HG02798 (cell line): Measurements from ENCODE around the gene TUFM.
"Not testable (repeated sequence)": the region's sequence is repeated elsewhere in the genome, so short reads cannot be mapped to it uniquely, and the experiment has no call there.

ENCODE experiments used
- ATAC-seq: cut with Tn5 transposase; IDR thresholded peaks from one replicate; pipeline ENCODE4 v1.9.1; 2021; ENCODE audit warnings: mild to moderate bottlenecking; ENCODE audit not compliant: unreplicated experiment, poor library complexity

Gene TUFM

GRCh38 chr16:28842696-28843095 lies 3.5 kb downstream of the TUFM start:
- ATAC-seq: no peak

- no peak for ATAC-seq
Observed at GRCh38 chr16:28839899-28840298, 6.2 kb downstream of the TUFM start.

DNA sequence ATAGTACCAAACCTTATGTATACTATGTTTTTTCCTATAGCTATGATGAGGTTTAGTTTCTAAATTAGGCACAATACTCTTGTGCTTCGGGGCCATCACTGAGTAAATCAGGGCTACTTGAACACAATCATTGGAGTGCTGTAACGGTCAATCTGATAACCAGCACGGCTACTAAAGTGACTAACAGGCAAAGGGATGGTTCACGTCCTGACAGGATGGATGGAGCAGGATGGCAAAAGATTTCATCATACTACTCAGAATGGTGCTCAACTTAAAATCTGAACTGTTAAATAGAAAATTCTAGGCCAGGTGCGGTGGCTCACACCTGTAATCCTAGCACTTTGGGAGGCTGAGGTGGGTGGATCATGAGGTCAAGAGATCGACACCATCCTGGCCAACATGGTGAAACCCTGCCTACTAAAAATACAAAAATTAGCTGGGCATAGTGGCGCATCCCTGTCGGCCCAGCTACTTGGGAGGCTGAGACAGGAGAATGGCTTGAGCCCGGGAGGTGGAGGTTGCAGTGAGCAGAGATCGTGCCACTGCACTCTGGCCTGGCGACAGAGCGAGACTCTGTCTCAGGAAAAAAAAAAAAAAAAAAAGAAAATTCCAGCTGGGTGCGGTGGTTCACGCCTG lies 7.0 kb downstream of the TUFM start:
- ATAC-seq: no peak

DNA sequence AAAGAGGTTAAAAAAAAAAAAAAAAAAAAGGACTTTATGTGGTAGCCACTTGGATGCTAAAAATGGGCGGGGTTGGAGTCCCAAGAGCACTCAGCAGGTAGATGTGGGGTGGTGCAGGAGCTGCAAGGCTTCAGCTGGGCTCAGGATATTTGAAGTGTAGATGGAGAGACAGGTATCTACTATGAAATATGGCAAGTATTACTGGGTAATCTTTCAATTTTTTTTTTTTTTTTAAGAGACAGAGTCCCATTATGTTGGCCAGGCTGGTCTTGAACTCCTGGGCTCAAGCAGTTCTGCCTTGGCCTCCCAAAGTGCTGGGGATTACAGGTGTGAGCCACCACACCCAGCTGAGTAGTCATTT lies 7.6 kb downstream of the TUFM start:
- no peak for ATAC-seq

DNA sequence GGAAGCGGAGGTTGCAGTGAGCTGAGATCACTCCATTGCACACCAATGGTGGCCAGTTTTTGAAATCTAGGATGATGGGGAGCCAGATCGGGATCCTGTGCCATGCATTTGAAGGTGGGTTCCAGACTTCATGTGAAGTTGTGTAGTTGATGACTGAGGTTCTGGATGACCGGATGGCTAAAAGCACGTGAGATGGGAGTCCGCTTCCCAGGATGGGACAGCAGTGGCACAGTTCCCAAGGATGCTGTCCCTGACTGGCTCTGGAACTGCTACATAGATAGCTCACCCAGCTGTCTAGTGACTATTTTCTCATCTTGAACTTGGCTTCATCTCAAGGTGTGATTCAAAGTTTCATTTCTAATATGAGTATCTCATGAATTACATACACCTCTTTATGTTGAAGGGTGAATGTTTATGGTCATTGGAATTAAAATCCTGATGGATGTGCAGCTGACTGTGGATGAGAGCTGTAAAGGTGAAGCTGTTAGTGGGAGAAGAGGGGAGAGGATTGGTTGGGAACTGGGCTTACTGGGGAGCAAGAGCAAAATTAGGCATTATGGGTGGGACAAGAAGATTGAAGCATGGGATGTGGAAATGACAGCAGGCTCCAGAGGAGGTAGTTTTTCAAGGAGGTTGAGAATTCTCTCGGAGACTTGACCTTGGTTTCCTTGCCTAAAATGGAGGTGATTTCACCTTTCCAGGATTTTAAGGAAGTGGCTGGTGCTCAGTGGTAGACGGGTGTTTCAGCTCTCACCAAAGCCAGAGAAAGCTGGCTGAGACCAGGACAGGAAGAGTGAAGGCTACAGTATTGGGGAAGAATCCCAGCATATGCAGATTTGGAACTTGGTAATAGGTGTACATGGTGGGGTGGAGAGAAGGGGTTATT lies 8.2 kb downstream of the TUFM start:
- no peak for ATAC-seq

DNA sequence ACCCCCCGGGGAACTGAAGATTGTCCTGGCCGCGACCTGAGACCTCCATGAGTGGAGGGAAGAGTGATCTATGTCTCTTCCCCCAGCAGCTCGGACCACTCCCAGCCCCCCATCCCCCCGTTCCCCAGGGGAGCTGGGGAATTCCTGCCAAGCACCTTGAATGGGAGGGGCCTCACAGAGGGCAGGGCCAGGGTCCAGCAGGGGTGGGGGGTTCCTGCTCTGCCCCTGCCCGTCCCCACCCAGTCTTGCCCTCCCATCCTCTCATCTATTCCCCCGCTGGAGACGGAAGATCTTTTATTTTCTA lies 9.4 kb downstream of the TUFM start:
- ATAC-seq: no peak

GRCh38 chr16:28835864-28836760 lies 10.0 kb downstream of the TUFM start:
- ATAC-seq: no peak

- no peak for ATAC-seq
Observed at GRCh38 chr16:28834873-28835863, 11.0 kb downstream of the TUFM start.

DNA sequence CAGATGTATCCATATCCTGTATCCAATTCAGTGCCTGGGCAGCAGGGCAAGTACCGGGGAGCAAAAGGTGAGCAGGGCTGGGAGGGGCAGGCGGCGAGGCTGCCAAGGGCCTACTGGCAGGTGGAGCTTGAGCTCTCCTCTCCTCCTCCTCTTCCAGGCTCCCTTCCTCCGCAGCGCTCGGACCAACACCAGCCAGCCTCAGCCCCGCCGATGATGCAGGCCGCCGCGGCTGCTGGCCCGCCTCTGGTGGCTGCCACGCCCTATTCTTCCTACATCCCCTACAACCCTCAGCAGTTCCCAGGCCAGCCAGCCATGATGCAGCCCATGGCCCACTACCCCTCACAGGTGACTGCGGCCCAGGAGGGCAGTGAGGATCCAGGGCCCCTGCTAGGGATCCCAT lies 11.8 kb downstream of the TUFM start:
- ATAC-seq: no peak

DNA sequence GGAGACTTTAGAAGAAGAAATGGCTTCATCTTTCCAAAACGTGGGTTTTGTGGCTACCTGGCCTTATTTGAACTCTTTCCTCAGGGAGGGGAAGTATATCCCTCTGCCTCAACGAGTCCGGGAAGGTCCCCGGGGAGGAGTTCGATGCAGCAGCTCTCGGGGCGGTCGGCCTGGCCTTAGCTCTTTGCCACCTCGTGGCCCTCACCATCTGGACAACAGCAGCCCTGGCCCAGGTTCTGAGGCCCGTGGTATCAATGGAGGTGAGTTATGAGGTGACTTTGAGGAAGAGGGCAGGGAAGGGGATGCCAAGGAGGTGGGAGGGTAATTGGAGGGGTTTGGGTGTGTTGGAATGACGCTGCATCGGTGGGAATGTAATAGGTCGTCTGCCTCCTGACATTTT lies 15.6 kb downstream of the TUFM start:
- no peak for ATAC-seq

DNA sequence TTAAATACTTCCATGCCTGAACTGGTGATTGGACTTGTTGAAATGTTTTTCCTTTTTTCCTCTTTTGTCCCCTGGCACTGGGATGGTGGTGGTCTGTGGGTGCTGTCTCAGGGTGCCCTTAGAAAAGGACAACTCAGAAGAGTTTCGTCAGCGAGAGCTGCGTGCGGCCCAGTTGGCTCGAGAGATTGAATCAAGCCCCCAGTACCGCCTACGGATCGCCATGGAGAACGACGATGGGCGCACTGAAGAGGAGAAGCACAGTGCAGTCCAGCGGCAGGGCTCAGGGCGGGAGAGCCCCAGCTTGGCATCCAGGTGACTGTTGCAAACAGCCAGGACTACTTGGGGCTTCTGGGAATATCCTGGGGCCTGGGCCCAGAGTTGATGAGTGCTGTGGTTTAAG lies 16.4 kb downstream of the TUFM start:
- ATAC-seq: no peak

DNA sequence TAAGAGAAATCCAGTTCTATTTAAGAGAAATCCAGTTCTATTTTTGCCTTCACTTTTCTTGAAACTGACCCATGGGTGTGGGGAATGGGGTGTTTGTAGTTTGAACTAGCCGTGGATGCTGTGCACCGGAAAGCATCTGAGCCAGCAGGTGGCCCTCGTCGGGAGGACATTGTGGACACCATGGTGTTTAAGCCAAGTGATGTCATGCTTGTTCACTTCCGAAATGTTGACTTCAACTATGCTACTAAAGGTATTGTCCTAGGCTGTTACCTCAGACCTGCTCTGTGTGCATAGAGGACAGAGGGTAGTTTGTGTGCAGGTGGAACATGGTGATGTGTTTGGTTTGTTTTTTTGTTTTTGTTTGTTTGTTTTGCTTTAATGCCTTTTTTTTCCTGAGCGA lies 20.0 kb downstream of the TUFM start:
- no peak for ATAC-seq

GRCh38 chr16:28824717-28824973 lies 21.5 kb downstream of the TUFM start:
- no peak for ATAC-seq

DNA sequence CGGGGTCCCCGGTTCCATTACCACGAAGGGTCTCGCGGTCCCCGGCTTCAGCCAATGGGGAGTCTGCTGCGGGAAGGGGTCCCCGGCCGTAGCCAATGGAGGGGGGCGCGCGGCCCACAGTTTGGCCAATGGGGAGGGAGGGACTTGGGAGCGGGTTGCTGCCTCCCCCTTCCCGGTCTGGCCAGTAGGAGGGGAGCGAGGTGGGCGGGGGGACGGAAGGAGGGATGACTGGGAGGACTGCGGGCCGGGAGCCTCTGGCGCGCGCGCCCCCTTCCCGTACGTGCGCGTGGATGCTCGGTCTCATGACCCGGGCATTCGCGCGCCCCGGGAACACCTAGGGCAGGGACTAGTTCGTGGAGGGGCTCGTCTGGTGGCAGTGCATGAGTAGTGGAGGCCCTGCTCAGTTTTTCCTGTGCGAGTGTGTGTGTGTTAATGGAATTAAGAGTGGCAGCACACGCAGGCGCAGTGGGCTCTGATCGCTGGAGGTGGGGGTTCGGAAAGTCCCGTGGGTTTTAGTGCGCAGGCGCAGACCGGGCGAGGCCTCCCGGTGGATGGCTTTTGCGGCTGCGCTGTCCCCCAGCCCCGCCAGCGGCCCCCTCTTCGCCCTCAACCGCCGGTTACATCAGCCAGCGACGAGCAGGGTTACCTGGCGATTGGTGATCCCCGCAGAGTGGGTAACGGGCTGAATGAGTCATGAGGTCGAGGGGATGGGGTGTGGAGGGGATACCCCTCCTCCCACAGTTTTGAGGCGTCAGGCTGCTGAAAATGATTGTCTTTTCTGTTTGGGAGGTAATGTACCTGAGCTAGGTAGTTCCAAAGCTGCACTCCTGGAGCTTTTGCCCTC lies 22.1 kb downstream of the TUFM start:
- peak; percentile 76 for ATAC-seq

DNA sequence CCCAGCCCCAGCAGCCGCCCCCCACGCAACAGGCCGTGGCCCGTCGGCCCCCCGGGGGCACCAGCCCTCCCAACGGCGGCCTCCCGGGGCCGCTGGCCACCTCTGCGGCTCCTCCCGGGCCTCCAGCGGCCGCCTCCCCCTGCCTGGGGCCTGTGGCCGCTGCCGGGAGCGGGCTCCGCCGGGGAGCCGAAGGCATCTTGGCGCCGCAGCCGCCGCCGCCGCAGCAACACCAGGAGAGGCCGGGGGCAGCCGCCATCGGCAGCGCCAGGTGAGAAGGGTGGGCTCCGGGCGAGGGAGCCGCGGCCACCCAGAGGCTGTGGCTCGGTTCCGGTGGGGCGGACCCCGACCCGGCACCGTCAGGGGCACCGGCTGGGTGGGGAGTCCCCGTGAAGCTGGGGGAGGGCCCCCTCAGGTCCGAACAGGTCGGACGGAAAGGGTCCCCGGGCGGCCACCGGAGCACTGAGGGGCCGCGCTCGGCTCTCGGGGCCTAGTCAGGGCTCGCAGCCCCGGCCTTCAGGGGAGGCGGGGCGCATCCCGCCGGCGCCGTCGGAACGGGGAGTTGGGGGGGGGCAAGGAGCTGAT lies 22.8 kb downstream of the TUFM start:
- ATAC-seq: no peak

GRCh38 chr16:28822520-28823290 lies 23.4 kb downstream of the TUFM start, which contains the start of gene ATXN2L:
ATXN2L (plus strand) TSS chr16:28822999; CDS start chr16:28823260, 261 bp downstream.
- peak; percentile 56 for ATAC-seq

GRCh38 chr16:28821874-28822519 lies 24.2 kb downstream of the TUFM start:
- no peak for ATAC-seq

DNA sequence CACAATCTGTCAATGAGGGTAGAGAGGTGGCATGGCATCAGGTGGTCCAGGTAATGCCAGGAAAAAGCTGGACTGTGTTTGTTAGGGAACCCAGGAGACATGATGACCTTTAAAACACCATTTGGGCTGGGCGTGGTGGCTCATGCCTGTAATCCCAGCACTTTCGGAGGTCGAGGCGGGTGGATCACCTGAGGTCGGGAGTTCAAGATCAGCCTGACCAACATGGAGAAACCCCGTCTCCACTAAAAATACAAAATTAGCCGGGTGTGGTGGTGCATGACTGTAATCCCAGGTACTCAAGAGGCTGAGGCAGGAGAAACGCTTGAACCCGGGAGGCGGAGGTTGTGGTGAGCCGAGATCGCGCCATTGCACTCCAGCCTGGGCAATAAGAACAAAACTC lies 25.6 kb downstream of the TUFM start:
- ATAC-seq: not testable (repeated sequence)
